ENCODE measurements around the gene VAMP4.
A peak's percentile ranks its signal among the peaks of the same experiment; 100 is the strongest.

The VAMP4 gene, protein sequence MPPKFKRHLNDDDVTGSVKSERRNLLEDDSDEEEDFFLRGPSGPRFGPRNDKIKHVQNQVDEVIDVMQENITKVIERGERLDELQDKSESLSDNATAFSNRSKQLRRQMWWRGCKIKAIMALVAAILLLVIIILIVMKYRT

DNA sequence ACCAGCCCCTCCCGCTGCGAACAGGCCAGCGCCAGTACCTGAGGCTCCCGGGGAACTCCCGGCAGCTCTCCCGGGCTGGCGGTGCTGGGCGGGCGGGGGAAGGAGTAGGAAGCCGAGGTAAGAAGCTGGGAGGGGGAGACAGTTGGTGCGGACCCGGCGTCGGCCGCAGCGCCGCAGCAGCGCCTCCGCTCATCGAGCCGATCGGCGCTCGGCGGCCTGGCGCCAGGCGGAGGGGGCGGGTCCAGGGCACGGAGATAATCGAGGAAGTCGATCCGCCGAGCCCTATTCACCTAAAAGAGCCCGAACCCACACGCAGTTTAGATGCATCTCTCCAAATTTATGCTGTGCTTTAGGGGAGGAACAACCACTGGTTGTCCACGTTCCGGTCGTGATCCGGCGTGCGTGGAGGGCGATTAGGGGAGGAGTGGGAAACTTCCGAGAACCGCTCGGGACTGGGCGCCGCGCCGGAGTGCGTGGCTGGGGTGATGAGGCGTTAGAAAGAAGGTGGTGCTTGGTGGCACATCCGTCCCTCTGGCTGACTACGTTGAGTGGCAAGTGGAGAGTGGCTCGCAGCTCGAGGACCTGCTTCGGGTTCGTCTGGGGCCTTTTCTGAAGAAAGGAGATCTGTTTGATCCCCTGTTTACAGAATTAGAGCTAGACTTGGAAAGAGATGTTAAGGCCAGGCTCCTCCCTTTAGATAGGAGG lies at the start of gene VAMP4:
TSS of gene VAMP4 (minus strand) at position 194 of the 705 bp plus-strand sequence. CDS start 3,651 bp downstream, outside the sequence.
- Histone ChIP-seq H3K4me3 (ENCODE audit: low read depth in 1 of 2, low read length in 1 of 2) (peak within 1 kb of the TSS; percentile 91 to 93), H3K36me3 (peaks cover 10% of the 10 kb centered on the region), H3K27ac (peak within 1 kb of the TSS; percentile 87), H3K27me3 (peaks cover 26% of the 10 kb centered on the region), H3K9me3 (no peaks in the 10 kb centered on the region), H3K4me1 (ENCODE audit: control insufficient read depth in 1 of 2, insufficient read depth in 1 of 2, low read depth in 1 of 2, low read length in 1 of 2) (peaks cover 25 to 26% of the 10 kb centered on the region in 2 experiments)
- peak; percentile 39 for TF ChIP-seq CTCF (IDR thresholded peaks at IDR 0.05)

GRCh38 chr1:171790318-171790717 lies 48.5 kb upstream of the VAMP4 start:
- H3K9me3 ChIP-seq = no peaks in the 10 kb centered on the region
- H3K36me3 ChIP-seq = peaks cover 99% of the 10 kb centered on the region
- no peaks in the 10 kb centered on the region for H3K4me1 ChIP-seq (ENCODE audit: control insufficient read depth in 1 of 2, insufficient read depth in 1 of 2, low read depth in 1 of 2, low read length in 1 of 2)
- no peaks in the 10 kb centered on the region for H3K27me3 ChIP-seq
- no peak overlapping the region for H3K4me3 ChIP-seq (ENCODE audit: low read depth in 1 of 2, low read length in 1 of 2)
- H3K27ac ChIP-seq = no peak overlapping the region
- TF ChIP-seq CTCF (IDR thresholded peaks at IDR 0.05) = no peak

GRCh38 chr1:171788696-171789095 lies 46.8 kb upstream of the VAMP4 start:
- Histone ChIP-seq H3K4me1 (ENCODE audit: control insufficient read depth in 1 of 2, insufficient read depth in 1 of 2, low read depth in 1 of 2, low read length in 1 of 2) (peaks cover 0 to 2% of the 10 kb centered on the region in 2 experiments), H3K27me3 (no peaks in the 10 kb centered on the region), H3K27ac (no peak overlapping the region), H3K36me3 (peaks cover 98% of the 10 kb centered on the region), H3K4me3 (ENCODE audit: low read depth in 1 of 2, low read length in 1 of 2) (no peak overlapping the region), H3K9me3 (no peaks in the 10 kb centered on the region)
- TF ChIP-seq CTCF (IDR thresholded peaks at IDR 0.05) = no peak

DNA sequence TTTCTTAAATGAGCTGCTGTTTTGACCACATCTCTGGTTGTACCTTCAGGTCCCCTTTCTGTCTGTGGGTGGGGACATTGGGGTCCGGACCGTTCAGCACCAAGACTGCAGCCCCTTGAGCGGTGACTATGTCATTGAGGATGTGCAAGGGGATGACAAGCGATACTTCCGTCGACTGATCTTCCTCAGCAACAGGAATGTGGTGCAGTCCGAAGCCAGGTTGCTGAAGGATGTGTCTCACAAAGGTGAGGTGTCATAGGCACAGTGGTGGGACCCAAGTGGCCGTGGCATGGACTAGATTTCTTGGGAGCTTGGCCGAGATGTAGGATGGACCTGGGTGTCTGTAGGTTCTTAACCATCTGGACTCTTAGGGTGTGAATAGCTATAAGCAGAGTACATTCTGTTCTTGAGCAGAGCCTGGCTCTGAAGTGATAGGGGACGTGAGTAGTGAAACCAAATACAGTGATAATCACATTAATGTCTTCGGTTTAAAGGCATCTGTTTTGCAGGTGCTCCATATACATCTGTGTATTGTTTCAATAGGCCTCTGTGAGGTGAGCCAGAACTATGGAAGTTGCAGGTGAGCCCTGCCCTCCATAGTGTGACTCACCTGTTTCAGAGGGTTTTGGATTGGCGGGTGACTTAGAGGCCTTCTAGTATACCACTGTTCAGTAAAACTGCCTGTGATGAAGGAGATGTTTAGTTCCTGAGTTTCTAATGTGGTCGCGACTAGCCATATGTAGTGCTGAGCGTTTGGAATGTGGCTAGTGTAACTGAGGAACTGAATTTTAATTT lies 46.0 kb upstream of the VAMP4 start:
- Histone ChIP-seq H3K4me1 (ENCODE audit: control insufficient read depth in 1 of 2, insufficient read depth in 1 of 2, low read depth in 1 of 2, low read length in 1 of 2) (peaks cover 0 to 2% of the 10 kb centered on the region in 2 experiments), H3K9me3 (no peaks in the 10 kb centered on the region), H3K27ac (no peak overlapping the region), H3K27me3 (no peaks in the 10 kb centered on the region), H3K4me3 (ENCODE audit: low read depth in 1 of 2, low read length in 1 of 2) (no peak overlapping the region), H3K36me3 (peaks cover 91% of the 10 kb centered on the region)
- TF ChIP-seq CTCF (IDR thresholded peaks at IDR 0.05) = no peak

GRCh38 chr1:171786534-171786933 lies 44.7 kb upstream of the VAMP4 start:
- H3K4me3 ChIP-seq (ENCODE audit: low read depth in 1 of 2, low read length in 1 of 2) = no peak overlapping the region
- no peaks in the 10 kb centered on the region for H3K27me3 ChIP-seq
- TF ChIP-seq CTCF (IDR thresholded peaks at IDR 0.05) = no peak
- no peaks in the 10 kb centered on the region for H3K9me3 ChIP-seq
- H3K36me3 ChIP-seq = peaks cover 78% of the 10 kb centered on the region
- H3K4me1 ChIP-seq (ENCODE audit: control insufficient read depth in 1 of 2, insufficient read depth in 1 of 2, low read depth in 1 of 2, low read length in 1 of 2) = peaks cover 9 to 13% of the 10 kb centered on the region in 2 experiments
- H3K27ac ChIP-seq = no peak overlapping the region
